ENCODE measurements around the gene C3AR1. TPM values are rescaled to one million over a fixed set of nuclear protein-coding genes. Genes with fewer than 3 reads are reported as not detected.
"Not testable (repeated sequence)": the region's sequence is repeated elsewhere in the genome, so short reads cannot be mapped to it uniquely, and the experiment has no call there.

C3AR1 gene
- 1 to 10 TPM; 1.5 to 3.4 TPM for total RNA-seq

DNA sequence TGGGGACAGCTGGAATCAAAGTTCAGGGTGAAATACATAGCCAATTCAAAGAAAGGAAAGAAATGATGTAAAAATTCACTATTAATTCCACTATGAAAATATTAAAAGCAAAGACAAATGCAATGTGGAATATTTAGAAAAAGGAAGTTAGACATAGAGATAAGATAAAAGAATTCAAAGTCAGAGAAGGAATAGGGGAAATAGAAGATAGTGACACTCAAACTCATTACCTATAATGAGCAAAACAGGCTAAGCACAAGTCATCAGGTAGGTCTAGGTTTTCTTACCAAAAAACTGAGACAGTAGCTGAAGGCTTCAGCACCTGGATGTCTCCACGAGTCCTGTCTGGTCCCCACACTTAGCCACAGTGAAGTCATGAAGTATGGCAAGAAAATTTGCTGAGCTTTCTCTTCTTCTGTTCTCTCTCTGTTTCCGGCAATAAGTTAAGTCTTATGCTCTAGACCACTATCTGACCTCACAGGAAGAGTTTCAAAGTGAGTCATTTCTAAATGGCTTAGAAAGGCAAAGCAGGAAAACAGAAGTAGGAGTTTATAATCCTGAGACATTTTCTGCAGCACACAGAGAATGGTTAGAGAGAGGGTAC lies at the start of gene C3AR1:
Gene C3AR1 (minus strand): TSS at position 369 of the 604 bp plus-strand sequence. CDS start 6,174 bp downstream, outside the sequence.
- no peaks in the 10 kb centered on the region for H3K36me3 ChIP-seq
- DNase-seq (ENCODE audit: low spot score), result no peak
- no peaks in the 10 kb centered on the region for H3K27me3 ChIP-seq (replicated peaks; ENCODE audit: insufficient read depth)
- TF ChIP-seq, protein P1, sequence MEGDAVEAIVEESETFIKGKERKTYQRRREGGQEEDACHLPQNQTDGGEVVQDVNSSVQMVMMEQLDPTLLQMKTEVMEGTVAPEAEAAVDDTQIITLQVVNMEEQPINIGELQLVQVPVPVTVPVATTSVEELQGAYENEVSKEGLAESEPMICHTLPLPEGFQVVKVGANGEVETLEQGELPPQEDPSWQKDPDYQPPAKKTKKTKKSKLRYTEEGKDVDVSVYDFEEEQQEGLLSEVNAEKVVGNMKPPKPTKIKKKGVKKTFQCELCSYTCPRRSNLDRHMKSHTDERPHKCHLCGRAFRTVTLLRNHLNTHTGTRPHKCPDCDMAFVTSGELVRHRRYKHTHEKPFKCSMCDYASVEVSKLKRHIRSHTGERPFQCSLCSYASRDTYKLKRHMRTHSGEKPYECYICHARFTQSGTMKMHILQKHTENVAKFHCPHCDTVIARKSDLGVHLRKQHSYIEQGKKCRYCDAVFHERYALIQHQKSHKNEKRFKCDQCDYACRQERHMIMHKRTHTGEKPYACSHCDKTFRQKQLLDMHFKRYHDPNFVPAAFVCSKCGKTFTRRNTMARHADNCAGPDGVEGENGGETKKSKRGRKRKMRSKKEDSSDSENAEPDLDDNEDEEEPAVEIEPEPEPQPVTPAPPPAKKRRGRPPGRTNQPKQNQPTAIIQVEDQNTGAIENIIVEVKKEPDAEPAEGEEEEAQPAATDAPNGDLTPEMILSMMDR (IDR thresholded peaks at IDR 0.05), result no peak
- TF ChIP-seq POLR2AphosphoS5 (IDR thresholded peaks at IDR 0.05) (peak; percentile 29), POLR2A (IDR thresholded peaks at IDR 0.05) (no peak)
- intact Hi-C loops (cut with DNase I), result no loop called here
- WGBS, result 64% methylated on average over 2 of the region's 2 CpGs
- H3K4me3 ChIP-seq, result no peak within 1 kb of the TSS
- no peaks in the 10 kb centered on the region for H3K9me3 ChIP-seq
- no peak within 1 kb of the TSS for H3K27ac ChIP-seq
- H3K4me1 ChIP-seq (replicated peaks), result no peaks in the 10 kb centered on the region

DNA sequence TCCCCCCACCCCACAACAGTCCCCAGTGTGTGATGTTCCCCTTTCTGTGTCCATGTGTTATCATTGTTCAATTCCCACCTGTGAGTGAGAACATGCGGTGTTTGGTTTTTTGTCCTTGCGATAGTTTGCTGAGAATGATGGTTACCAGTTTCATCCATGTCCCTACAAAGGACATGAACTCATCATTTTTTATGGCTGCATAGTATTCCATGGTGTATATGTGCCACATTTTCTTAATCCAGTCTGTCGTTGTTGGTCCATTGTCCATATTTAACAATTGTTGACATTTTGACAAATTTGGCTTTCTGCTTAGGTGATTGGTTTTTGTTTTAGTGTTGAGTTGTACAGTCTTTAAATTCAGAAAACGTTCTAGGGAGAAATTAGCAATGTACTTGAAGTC lies 47.0 kb upstream of the C3AR1 start:
- intact Hi-C loops (cut with DNase I); H3K27me3 ChIP-seq (replicated peaks; ENCODE audit: insufficient read depth): not testable (repeated sequence)
- WGBS, result 95% methylated on average over 4 of the region's 4 CpGs

DNA sequence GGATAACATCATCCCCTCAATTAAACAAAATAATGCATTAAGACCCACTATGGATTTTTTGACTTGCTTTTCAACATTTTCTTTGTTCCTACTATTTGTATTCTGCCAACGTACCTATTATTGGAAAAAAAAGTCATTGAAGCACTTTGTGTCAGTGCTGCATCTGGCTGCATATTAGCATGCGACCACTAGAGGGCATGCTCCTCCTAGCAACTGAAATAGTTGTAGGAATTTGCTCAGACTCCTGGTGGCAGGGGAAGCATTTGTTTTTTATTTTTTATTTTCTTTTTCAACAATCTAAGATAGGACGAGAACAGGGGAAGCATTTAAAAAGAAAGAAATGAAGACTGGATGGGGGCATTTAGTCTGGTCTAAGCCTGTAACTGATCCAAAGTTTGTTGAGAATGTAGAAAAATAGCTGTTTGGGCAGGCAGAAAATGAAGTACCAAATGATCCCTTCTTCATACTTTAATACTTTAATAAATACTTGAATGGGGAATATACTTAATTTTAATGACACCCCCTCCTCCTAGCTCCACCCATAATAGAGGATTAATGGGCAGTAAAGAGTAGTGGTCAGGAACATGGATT lies 42.7 kb upstream of the C3AR1 start:
- H3K27me3 ChIP-seq (replicated peaks; ENCODE audit: insufficient read depth), result no peaks in the 10 kb centered on the region
- H3K27ac ChIP-seq, result no peak overlapping the region
- TF ChIP-seq, protein P1 (IDR thresholded peaks at IDR 0.05), result peak; percentile 87 to 94 (median 92)
- TF ChIP-seq POLR2A (IDR thresholded peaks at IDR 0.05) (no peak), POLR2AphosphoS5 (IDR thresholded peaks at IDR 0.05) (peak; percentile 23)
- no peak overlapping the region for H3K4me3 ChIP-seq
- WGBS, result 0% methylated on average over 3 of the region's 3 CpGs
- intact Hi-C loops (cut with DNase I), result no loop called here
- no peaks in the 10 kb centered on the region for H3K4me1 ChIP-seq (replicated peaks)
- no peaks in the 10 kb centered on the region for H3K36me3 ChIP-seq
- peak; percentile 66 for DNase-seq (ENCODE audit: low spot score)
- H3K9me3 ChIP-seq, result no peaks in the 10 kb centered on the region

More for the DNA sequence above, 47.0 kb upstream of the C3AR1 start:
- H3K4me1 ChIP-seq (replicated peaks); DNase-seq (ENCODE audit: low spot score); H3K9me3 ChIP-seq; H3K36me3 ChIP-seq; H3K27ac ChIP-seq; H3K4me3 ChIP-seq: not testable (repeated sequence)

DNA sequence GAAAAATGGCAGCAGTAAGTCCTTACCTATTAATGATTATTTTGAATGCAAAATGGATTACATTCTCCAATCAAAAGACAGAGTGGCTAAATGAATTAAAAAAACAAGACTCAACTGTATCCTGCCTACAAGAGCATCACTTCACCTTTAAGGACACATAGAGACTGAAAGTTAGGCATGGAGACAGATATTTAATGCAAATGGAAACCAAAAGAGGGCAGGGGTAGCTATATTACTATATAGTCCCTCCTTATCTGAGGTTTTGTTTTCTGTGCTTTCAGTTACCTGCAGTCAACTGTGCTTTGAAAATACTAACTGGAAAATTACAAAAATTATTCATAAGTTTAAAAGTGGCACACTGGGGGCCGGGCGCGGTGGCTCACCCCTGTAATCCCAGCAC lies 33.1 kb upstream of the C3AR1 start:
- peaks cover 6% of the 10 kb centered on the region in 2 donors for H3K36me3 ChIP-seq
- H3K4me1 ChIP-seq (replicated peaks), result no peaks in the 10 kb centered on the region
- H3K4me3 ChIP-seq, result no peak overlapping the region
- no peaks in the 10 kb centered on the region for H3K27me3 ChIP-seq (replicated peaks; ENCODE audit: insufficient read depth)
- 97% methylated on average over 3 of the region's 3 CpGs for WGBS
- TF ChIP-seq, protein P1 (IDR thresholded peaks at IDR 0.05), result no peak
- no peak for TF ChIP-seq POLR2A (IDR thresholded peaks at IDR 0.05)
- TF ChIP-seq POLR2AphosphoS5 (IDR thresholded peaks at IDR 0.05), result no peak
- no peak for DNase-seq (ENCODE audit: low spot score)
- intact Hi-C loops (cut with DNase I), result no loop called here
- H3K9me3 ChIP-seq, result no peaks in the 10 kb centered on the region
- no peak overlapping the region for H3K27ac ChIP-seq

DNA sequence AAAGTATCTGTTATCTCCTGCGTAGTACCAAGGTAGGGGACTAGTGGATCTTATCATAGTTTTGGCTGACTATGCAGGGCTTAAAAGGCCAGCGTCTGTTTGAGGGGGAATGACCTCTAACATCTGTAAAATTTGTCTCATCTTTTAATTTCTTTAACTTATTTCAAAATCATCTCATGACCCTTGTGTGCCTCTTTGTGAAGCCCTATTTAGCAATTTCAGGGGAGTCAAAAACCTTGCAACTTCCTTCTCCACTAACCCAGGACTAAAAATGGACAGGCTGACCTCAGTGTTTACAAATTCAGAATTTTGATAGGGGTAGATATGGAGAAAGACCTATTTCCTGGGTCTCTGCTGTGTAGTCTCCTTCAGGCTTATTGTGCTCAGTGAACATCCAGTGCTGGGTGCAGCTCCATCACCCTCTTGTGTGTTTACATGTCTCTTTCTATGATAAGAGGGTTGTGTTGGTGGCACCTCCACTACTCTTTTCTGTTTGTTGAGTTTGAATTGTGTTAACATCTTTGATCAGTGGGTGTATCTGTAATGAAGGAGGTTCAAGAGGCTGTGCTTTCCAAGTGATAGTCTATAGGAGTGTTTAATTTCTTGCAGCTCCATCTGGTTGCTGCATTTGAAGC lies 30.2 kb upstream of the C3AR1 start:
- WGBS, result 89% methylated on average over 2 of the region's 2 CpGs
- peaks cover 6 to 15% of the 10 kb centered on the region in 2 donors for H3K36me3 ChIP-seq
- H3K27me3 ChIP-seq (replicated peaks; ENCODE audit: insufficient read depth), result no peaks in the 10 kb centered on the region
- no peak overlapping the region for H3K4me3 ChIP-seq
- no peak for DNase-seq (ENCODE audit: low spot score)
- intact Hi-C loops (cut with DNase I), result no loop called here
- H3K27ac ChIP-seq, result no peak overlapping the region
- H3K4me1 ChIP-seq (replicated peaks), result no peaks in the 10 kb centered on the region
- no peak for TF ChIP-seq POLR2AphosphoS5 (IDR thresholded peaks at IDR 0.05)
- no peak for TF ChIP-seq POLR2A (IDR thresholded peaks at IDR 0.05)
- TF ChIP-seq, protein P1 (IDR thresholded peaks at IDR 0.05), result no peak
- no peaks in the 10 kb centered on the region for H3K9me3 ChIP-seq
